Cerebellar cortex (tissue), 1 donor: Measurements from ENCODE around the gene PARK7.
"Not testable (repeated sequence)": the region's sequence is repeated elsewhere in the genome, so short reads cannot be mapped to it uniquely, and the experiment has no call there.

Source experiments
- DNase-seq: peaks from one replicate; pipeline ENCODE4 v3.0.0-alpha.2; 2015; ENCODE audit warnings: low spot score

PARK7 gene

GRCh38 chr1:7961216-7962013 is at the start of gene PARK7:
Gene PARK7, plus strand, starts transcription at chr1:7961711. Its CDS starts 1,075 bp downstream, at chr1:7962786.
- DNase-seq = peak; percentile 99

DNA sequence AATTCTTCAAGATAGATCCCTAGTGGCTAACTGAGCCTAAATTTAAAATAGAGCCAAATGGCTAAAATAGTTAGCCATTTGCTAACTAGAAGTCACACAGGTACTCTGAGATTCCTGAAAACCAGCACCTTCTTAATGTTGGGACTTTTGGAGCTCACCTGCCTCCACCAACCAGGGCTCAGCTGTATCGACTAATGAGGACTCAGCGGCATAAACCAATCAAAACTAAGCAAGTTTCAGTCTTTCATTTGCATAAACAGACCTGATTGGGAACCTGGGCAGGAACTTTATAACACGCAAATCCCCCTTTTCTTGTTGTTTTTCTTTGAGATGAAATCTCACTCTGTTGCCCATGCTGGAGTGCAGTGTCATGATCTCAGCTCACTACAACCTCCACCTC is 49.4 kb upstream of the PARK7 start:
- no peak for DNase-seq

DNA sequence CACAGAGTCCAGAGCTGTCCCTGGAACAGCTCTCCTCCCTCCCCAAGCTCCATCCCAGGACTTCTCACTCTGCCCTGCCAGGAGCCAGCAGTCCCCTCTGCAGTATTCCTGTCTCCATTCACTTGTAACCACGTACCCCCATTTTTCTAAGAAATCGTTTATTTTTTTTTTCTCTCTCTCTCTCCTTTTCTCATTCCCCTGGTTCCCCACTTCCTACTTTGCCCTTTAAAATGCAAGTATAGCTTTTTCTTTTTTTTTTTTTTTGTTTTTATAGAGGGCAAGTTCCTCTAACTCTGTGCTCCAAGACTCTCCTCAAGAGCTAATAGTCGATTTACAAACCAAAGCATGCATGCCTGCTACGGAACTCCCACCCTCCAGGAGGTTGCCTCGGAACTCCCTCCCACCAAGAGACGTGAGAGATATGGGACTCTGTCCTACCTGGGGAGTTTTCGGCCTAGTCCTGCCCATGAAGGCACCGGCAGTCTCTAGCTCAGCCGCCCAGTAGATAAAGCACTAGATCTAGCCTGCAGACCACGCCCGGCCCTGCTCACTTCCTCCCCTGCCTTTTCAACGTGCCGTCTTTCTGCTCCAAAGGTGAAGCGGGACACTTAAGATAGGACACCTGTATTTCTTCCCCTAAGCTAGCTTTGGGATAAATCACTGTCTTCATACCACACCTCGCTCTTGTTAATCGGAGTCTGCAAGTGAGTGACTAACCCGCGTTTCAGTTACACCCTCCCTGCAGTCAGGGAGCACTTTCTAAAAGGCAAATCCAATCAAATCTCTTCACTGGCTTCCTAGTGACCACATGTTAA is 48.6 kb upstream of the PARK7 start:
- no peak for DNase-seq

GRCh38 chr1:7915826-7916500 is 45.5 kb upstream of the PARK7 start:
- DNase-seq = no peak

- no peak for DNase-seq
Measured at GRCh38 chr1:7916501-7916830, 45.0 kb upstream of the PARK7 start.

GRCh38 chr1:7917971-7918370 is 43.5 kb upstream of the PARK7 start:
- not testable (repeated sequence) for DNase-seq

GRCh38 chr1:7919880-7920279 is 41.6 kb upstream of the PARK7 start:
- DNase-seq = no peak

- DNase-seq = peak; percentile 68
Measured at GRCh38 chr1:7921796-7922195, 39.7 kb upstream of the PARK7 start.

GRCh38 chr1:7922301-7922700 is 39.2 kb upstream of the PARK7 start:
- DNase-seq = peak; percentile 44

DNA sequence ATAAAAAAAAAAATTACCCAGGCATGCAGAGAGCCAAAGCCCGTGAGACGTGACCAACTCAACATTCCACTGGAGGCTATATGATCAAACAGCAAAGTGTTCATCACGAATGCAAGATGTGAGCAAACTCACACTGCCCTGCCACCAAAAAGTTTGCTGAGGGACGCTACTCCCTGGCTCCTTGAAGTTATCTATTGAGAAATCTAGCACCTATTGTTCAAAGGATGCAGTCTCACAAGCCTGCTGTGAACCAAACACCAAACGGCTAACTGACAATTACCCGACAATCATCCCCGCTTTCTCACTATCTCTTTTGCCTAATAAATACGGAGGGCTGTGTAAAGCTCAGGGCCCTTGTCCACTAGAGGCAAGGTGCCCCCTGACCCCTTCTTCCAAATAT is 34.5 kb upstream of the PARK7 start:
- DNase-seq = not testable (repeated sequence)

- no peak for DNase-seq
Measured at GRCh38 chr1:7928247-7928646, 33.3 kb upstream of the PARK7 start.

GRCh38 chr1:7929637-7930036 is 31.9 kb upstream of the PARK7 start:
- no peak for DNase-seq

GRCh38 chr1:7930645-7931445 is 30.7 kb upstream of the PARK7 start:
- DNase-seq = no peak

- DNase-seq = no peak
Measured at GRCh38 chr1:7931446-7931812, 30.1 kb upstream of the PARK7 start.

- no peak for DNase-seq
Measured at GRCh38 chr1:7932524-7933138, 28.9 kb upstream of the PARK7 start.

DNA sequence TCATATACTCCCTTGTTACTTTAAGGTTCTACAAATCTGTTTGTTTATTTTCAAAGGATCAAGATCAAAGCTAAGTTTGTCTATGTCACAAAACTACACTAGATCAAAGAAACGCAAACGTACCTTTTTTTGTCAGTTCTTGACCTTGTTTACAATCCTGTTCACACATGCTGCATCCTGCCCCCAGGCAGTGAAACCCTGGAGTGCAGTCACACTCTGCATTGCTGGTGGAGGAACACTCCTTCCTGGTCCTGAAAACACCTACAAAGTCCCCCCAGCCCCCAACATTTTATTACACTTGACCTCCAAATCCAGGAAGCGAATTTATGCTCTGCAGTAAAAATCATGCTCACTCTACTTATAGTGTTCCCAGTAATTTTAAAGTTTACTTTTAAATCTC is 23.4 kb upstream of the PARK7 start:
- DNase-seq = no peak

- no peak for DNase-seq
Measured at GRCh38 chr1:7940034-7940433, 21.5 kb upstream of the PARK7 start.

GRCh38 chr1:7940745-7941436 is 20.6 kb upstream of the PARK7 start, which contains the start of gene TNFRSF9:
Gene TNFRSF9, minus strand, starts transcription at chr1:7940839. Its CDS starts 845 bp downstream, at chr1:7939994.
- no peak for DNase-seq

GRCh38 chr1:7941437-7941793 is 20.1 kb upstream of the PARK7 start:
- no peak for DNase-seq

DNA sequence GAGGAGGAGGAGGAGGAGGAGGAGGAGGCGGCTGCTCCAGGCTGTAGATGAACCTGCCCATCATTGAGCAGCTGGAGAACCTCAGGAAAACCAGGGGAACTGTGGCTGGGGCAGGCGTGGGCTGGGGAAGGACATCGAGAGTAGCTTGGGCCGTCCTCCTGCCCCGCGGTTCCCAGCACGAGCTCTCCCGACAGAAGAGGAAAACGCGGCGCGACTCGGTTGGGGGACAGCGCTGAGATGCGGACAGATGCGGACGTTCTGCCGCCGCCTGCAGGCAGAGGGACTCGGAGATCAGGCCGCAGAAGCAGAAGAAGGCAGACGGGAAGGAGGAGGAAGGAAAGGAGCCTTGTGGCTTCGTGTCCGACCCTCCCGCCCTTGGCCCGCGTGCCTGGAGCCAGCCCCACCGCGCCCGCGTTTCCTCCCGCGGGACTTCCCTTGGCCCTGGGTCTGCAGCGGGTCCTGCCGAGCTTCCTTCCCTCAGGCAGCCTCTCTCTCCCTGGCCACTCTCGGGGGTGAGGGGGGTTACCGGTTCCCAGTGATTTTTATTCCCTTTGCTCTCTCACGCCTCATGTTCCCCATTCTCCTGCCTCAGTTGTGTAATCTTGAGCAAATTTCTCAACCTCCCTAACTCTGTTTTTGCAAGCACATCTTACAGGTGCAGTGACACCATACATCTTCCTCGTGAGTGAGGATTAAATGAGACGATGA is 19.1 kb upstream of the PARK7 start:
- DNase-seq = peak; percentile 34
